Astrocyte (in vitro differentiated cells and primary cell): Measurements from ENCODE around the gene MPZL1. TPM values are rescaled to one million over a fixed set of nuclear protein-coding genes. Genes with fewer than 3 reads are reported as not detected.

Source experiments
- DNase-seq: peaks from one replicate; pipeline ENCODE4 v3.0.0-alpha.2; 2010; ENCODE audit warnings: low read depth
- FAIRE-seq: peaks from 2 replicates; lab custom pipeline; 2011; peaks lifted over from hg19 to GRCh38; lab: Jason Lieb, UNC
- H2AFZ ChIP-seq: 2 replicates; pipeline ENCODE4 v1.6.0; 2012; ENCODE audit warnings: low read depth, low read length, inconsistent platforms
- H3K27ac ChIP-seq: 2 replicates; pipeline ENCODE4 v1.5.1; 2011; ENCODE audit warnings: low read depth, low read length, inconsistent platforms
- H3K27me3 ChIP-seq: 2 replicates; pipeline ENCODE4 v1.6.0; 2011; ENCODE audit warnings: low read length, inconsistent platforms; ENCODE audit not compliant: insufficient read depth
- H3K36me3 ChIP-seq: 2 replicates; pipeline ENCODE4 v1.5.1; 2011; ENCODE audit warnings: low read length, inconsistent platforms; ENCODE audit not compliant: insufficient read depth
- H3K4me1 ChIP-seq: 2 replicates; pipeline ENCODE4 v1.5.1; 2011; ENCODE audit warnings: low read length, inconsistent platforms; ENCODE audit not compliant: insufficient read depth
- H3K4me2 ChIP-seq: 2 replicates; pipeline ENCODE4 v1.6.0; 2012; ENCODE audit warnings: low read length, inconsistent platforms
- H3K4me3 ChIP-seq: 2 replicates; pipeline ENCODE4 v1.5.1; 2011; ENCODE audit warnings: low read depth, mild to moderate bottlenecking, low read length, inconsistent platforms; ENCODE audit not compliant: insufficient read depth
- H3K79me2 ChIP-seq: 2 replicates; pipeline ENCODE4 v1.6.0; 2012; ENCODE audit warnings: mild to moderate bottlenecking, low read length, inconsistent platforms; ENCODE audit not compliant: insufficient read depth
- H3K9ac ChIP-seq: 2 replicates; pipeline ENCODE4 v1.6.0; 2012; ENCODE audit warnings: mild to moderate bottlenecking, low read length, inconsistent platforms
- H3K9me3 ChIP-seq: 2 replicates; pipeline ENCODE4 v1.5.1; 2012; ENCODE audit warnings: low read depth, mild to moderate bottlenecking, low read length, inconsistent platforms; ENCODE audit not compliant: insufficient read depth
- H4K20me1 ChIP-seq: 2 replicates; pipeline ENCODE4 v1.6.0; 2012; ENCODE audit warnings: low read length, inconsistent platforms; ENCODE audit not compliant: insufficient read depth
- H3K27ac Mint-ChIP-seq: one replicate; pipeline ENCODE4 v1.8.0; 2021; ENCODE audit warnings: mild to moderate bottlenecking, mixed read lengths; ENCODE audit not compliant: unreplicated experiment
- H3K27me3 Mint-ChIP-seq: one replicate; pipeline ENCODE4 v1.8.0; 2021; ENCODE audit warnings: low read depth, mixed read lengths; ENCODE audit not compliant: unreplicated experiment
- H3K36me3 Mint-ChIP-seq: one replicate; pipeline ENCODE4 v1.8.0; 2021; ENCODE audit warnings: low read depth, mixed read lengths; ENCODE audit not compliant: unreplicated experiment
- H3K4me1 Mint-ChIP-seq: one replicate; pipeline ENCODE4 v1.8.0; 2021; ENCODE audit warnings: low read depth, mixed read lengths; ENCODE audit not compliant: unreplicated experiment
- H3K4me3 Mint-ChIP-seq: one replicate; pipeline ENCODE4 v1.8.0; 2021; ENCODE audit warnings: mild to moderate bottlenecking, moderate library complexity, mixed read lengths; ENCODE audit not compliant: unreplicated experiment
- H3K9me3 Mint-ChIP-seq: one replicate; pipeline ENCODE4 v1.8.0; 2021; ENCODE audit warnings: mild to moderate bottlenecking, mixed read lengths; ENCODE audit not compliant: unreplicated experiment
- CTCF ChIP-seq: IDR thresholded peaks from 2 replicates; pipeline ENCODE4 v1.5.1; 2011; ENCODE audit warnings: low read depth, mild to moderate bottlenecking, inconsistent platforms, low read length, moderate library complexity; ENCODE audit not compliant: insufficient read depth
- EZH2 ChIP-seq: IDR thresholded peaks from 2 replicates; pipeline ENCODE4 v1.6.1; 2012; ENCODE audit warnings: mild to moderate bottlenecking, low read length, inconsistent platforms; ENCODE audit not compliant: insufficient read depth
- total RNA-seq: library from RNA; stranded (reverse); gene quantifications from 2 replicates; pipeline ENCODE4 v1.2.1, GENCODE V29; 2021

The MPZL1 gene
- total RNA-seq, 1 donor from 2014 or later: 240 TPM

- peaks cover under 1% of the 10 kb centered on the region for H3K9me3 Mint-ChIP-seq
- peaks cover under 1% of the 10 kb centered on the region for H3K4me1 Mint-ChIP-seq
- H3K9me3 ChIP-seq: no peaks in the 10 kb centered on the region
- peaks cover 6% of the 10 kb centered on the region for H3K27me3 ChIP-seq
- H3K4me2 ChIP-seq: no peak overlapping the region
- H3K27ac ChIP-seq: no peak overlapping the region
- no peaks in the 10 kb centered on the region for H4K20me1 ChIP-seq
- DNase-seq (no peak), FAIRE-seq (no peak)
- no peak overlapping the region for H3K4me3 Mint-ChIP-seq
- H3K27ac Mint-ChIP-seq: no peak overlapping the region
- H3K9ac ChIP-seq: no peak overlapping the region
- H3K27me3 Mint-ChIP-seq: peaks cover 21% of the 10 kb centered on the region
- H3K4me1 ChIP-seq: no peaks in the 10 kb centered on the region
- H3K4me3 ChIP-seq: no peak overlapping the region
- TF ChIP-seq CTCF (no peak), EZH2 (no peak)
- no peaks in the 10 kb centered on the region for H3K79me2 ChIP-seq
- H2AFZ ChIP-seq: no peak overlapping the region
- H3K36me3 ChIP-seq: no peaks in the 10 kb centered on the region
- H3K36me3 Mint-ChIP-seq: no peaks in the 10 kb centered on the region
Measured at GRCh38 chr1:167676916-167677848, 44.6 kb upstream of the MPZL1 start.

GRCh38 chr1:167678422-167678821 is 43.4 kb upstream of the MPZL1 start:
- Histone ChIP-seq H3K4me2 (no peak overlapping the region), H3K4me1 (no peaks in the 10 kb centered on the region), H3K9ac (no peak overlapping the region), H3K27me3 (peaks cover 6% of the 10 kb centered on the region), H2AFZ (no peak overlapping the region), H3K36me3 (no peaks in the 10 kb centered on the region), H3K9me3 (no peaks in the 10 kb centered on the region), H3K4me3 (no peak overlapping the region), H3K27ac (no peak overlapping the region), H3K79me2 (no peaks in the 10 kb centered on the region), H4K20me1 (no peaks in the 10 kb centered on the region)
- H3K4me3 Mint-ChIP-seq: no peak overlapping the region
- peaks cover 2% of the 10 kb centered on the region for H3K4me1 Mint-ChIP-seq
- no peaks in the 10 kb centered on the region for H3K9me3 Mint-ChIP-seq
- H3K36me3 Mint-ChIP-seq: no peaks in the 10 kb centered on the region
- no peak for TF ChIP-seq EZH2
- TF ChIP-seq CTCF: no peak
- no peak overlapping the region for H3K27ac Mint-ChIP-seq
- peaks cover 14% of the 10 kb centered on the region for H3K27me3 Mint-ChIP-seq
- DNase-seq (no peak), FAIRE-seq (no peak)

DNA sequence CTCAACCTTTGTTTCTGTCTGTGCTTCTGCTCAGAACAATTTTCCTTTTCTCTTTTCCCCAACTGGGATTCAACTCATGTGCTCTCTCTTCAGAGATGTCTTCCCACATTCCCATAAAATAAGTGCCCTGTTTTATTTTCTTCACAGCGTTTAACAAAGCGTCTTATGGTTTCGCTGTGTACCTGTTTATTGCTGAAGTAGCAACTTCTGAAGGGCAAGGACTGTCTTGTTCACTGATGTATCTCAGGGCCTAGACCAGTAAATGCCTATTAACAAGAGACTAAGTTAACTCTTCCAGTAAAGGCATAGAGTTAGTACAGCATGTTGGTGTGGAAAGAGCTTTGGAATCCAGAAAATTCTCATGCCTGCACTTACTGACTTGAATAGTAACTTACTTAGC is 42.9 kb upstream of the MPZL1 start:
- H3K4me2 ChIP-seq: no peak overlapping the region
- H3K27me3 ChIP-seq: peaks cover 6% of the 10 kb centered on the region
- TF ChIP-seq EZH2 (no peak), CTCF (no peak)
- H2AFZ ChIP-seq: no peak overlapping the region
- no peak overlapping the region for H3K27ac ChIP-seq
- peaks cover 10% of the 10 kb centered on the region for H3K27me3 Mint-ChIP-seq
- no peak overlapping the region for H3K4me3 ChIP-seq
- no peak overlapping the region for H3K27ac Mint-ChIP-seq
- no peak for DNase-seq
- no peaks in the 10 kb centered on the region for H3K9me3 ChIP-seq
- H3K4me3 Mint-ChIP-seq: no peak overlapping the region
- no peaks in the 10 kb centered on the region for H3K36me3 ChIP-seq
- no peaks in the 10 kb centered on the region for H4K20me1 ChIP-seq
- no peaks in the 10 kb centered on the region for H3K9me3 Mint-ChIP-seq
- H3K4me1 Mint-ChIP-seq: peaks cover 6% of the 10 kb centered on the region
- H3K9ac ChIP-seq: no peak overlapping the region
- H3K36me3 Mint-ChIP-seq: no peaks in the 10 kb centered on the region
- H3K79me2 ChIP-seq: no peaks in the 10 kb centered on the region
- H3K4me1 ChIP-seq: peaks cover 3% of the 10 kb centered on the region
- no peak for FAIRE-seq
